Measurements from ENCODE around the gene SASH1. TPM values are rescaled to one million over a fixed set of nuclear protein-coding genes. Genes with fewer than 3 reads are reported as not detected.

The SASH1 gene
- total RNA-seq, 1 experiment from 2014 or later = 42.0 TPM

DNA sequence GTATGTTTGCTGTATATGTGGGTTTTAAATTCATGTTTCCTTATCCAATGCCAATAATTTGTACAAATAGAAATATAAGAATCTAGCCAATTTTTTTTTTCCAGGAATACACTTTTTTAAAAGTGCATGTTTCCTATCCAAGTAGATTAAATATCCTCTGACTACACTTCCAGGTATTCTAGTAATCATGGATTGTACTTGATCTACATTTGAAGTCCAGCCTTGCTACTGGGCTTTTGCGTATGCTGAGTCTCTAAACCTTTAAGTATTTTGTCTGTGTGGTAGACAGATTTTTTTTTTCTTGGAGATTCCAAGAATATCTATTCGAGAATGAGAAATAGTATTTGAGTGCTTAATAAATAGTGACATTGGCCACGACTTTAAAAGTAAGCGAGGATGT, 188.3 kb downstream of the SASH1 start:
- BruUV-seq (replicated peaks) = no TSS peak
- TF ChIP-seq, protein P1, sequence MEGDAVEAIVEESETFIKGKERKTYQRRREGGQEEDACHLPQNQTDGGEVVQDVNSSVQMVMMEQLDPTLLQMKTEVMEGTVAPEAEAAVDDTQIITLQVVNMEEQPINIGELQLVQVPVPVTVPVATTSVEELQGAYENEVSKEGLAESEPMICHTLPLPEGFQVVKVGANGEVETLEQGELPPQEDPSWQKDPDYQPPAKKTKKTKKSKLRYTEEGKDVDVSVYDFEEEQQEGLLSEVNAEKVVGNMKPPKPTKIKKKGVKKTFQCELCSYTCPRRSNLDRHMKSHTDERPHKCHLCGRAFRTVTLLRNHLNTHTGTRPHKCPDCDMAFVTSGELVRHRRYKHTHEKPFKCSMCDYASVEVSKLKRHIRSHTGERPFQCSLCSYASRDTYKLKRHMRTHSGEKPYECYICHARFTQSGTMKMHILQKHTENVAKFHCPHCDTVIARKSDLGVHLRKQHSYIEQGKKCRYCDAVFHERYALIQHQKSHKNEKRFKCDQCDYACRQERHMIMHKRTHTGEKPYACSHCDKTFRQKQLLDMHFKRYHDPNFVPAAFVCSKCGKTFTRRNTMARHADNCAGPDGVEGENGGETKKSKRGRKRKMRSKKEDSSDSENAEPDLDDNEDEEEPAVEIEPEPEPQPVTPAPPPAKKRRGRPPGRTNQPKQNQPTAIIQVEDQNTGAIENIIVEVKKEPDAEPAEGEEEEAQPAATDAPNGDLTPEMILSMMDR (IDR thresholded peaks at IDR 0.05; ENCODE audit: insufficient read depth in 1 of 2, low read depth in 1 of 2, low read length in 1 of 2, severe bottlenecking in 1 of 2, unreplicated experiment in 1 of 2) = no peak
- Histone ChIP-seq H3K4me1 (no peaks in the 10 kb centered on the region), H3K36me3 (ENCODE audit: control insufficient read depth, insufficient read depth, low read length) (no peaks in the 10 kb centered on the region; the same call in 1 of the 2 replicates), H3K4me3 (ENCODE audit: low read depth, low read length) (no peak overlapping the region), H3K9me3 (no peaks in the 10 kb centered on the region), H3K27me3 (replicated peaks; ENCODE audit: control insufficient read depth, insufficient read depth, low read length) (no peaks in the 10 kb centered on the region)
- intact Hi-C loops (cut with micrococcal nuclease; ENCODE audit: unreplicated experiment) = no loop called here
- no peaks in the 10 kb centered on the region for H3K27me3 Mint-ChIP-seq (ENCODE audit: insufficient read depth, unreplicated experiment)
- no peaks in the 10 kb centered on the region for H3K9me3 Mint-ChIP-seq (ENCODE audit: unreplicated experiment)
- DNase-seq = no peak
- H3K27ac Mint-ChIP-seq (ENCODE audit: unreplicated experiment) = no peak overlapping the region
- POLR2A ChIA-PET = no interaction called here
- H3K4me3 Mint-ChIP-seq (ENCODE audit: unreplicated experiment) = no peak overlapping the region
- CTCF ChIA-PET = no interaction called here
- peaks cover 38% of the 10 kb centered on the region for H3K36me3 Mint-ChIP-seq (ENCODE audit: insufficient read depth, unreplicated experiment)
- no peaks in the 10 kb centered on the region for H3K4me1 Mint-ChIP-seq (ENCODE audit: low read depth, unreplicated experiment)

DNA sequence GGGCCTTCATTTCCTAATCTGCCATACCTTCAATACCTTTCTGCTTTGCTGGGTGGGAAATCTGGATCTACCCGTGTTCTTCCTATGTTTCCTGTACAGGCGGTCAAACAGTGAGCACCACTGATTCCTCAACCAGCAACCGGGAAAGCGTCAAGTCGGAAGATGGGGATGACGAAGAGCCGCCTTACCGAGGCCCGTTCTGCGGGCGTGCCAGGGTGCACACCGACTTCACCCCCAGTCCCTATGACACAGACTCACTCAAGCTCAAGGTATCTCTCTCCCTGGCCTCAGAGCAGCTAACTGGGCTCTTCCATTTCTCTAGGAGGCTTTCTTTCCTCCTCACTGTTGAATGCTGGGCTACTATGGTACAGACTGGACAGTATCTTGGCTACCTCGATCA, 190.1 kb downstream of the SASH1 start:
- H3K36me3 ChIP-seq (ENCODE audit: control insufficient read depth, insufficient read depth, low read length) = no peaks in the 10 kb centered on the region
- Mint-ChIP-seq H3K9me3 (ENCODE audit: unreplicated experiment) (no peaks in the 10 kb centered on the region), H3K4me3 (ENCODE audit: unreplicated experiment) (no peak overlapping the region), H3K27me3 (ENCODE audit: insufficient read depth, unreplicated experiment) (no peaks in the 10 kb centered on the region), H3K27ac (ENCODE audit: unreplicated experiment) (no peak overlapping the region), H3K4me1 (ENCODE audit: low read depth, unreplicated experiment) (no peaks in the 10 kb centered on the region), H3K36me3 (ENCODE audit: insufficient read depth, unreplicated experiment) (peaks cover 33% of the 10 kb centered on the region)
- no peaks in the 10 kb centered on the region for H3K9me3 ChIP-seq
- POLR2A ChIA-PET = no interaction called here
- BruUV-seq (replicated peaks) = no TSS peak
- no peak for DNase-seq
- H3K27me3 ChIP-seq (replicated peaks; ENCODE audit: control insufficient read depth, insufficient read depth, low read length) = no peaks in the 10 kb centered on the region
- H3K4me1 ChIP-seq = no peaks in the 10 kb centered on the region
- H3K4me3 ChIP-seq (ENCODE audit: low read depth, low read length) = no peak overlapping the region
- CTCF ChIA-PET = no interaction called here
- TF ChIP-seq, protein P1 (IDR thresholded peaks at IDR 0.05; ENCODE audit: insufficient read depth in 1 of 2, low read depth in 1 of 2, low read length in 1 of 2, severe bottlenecking in 1 of 2, unreplicated experiment in 1 of 2) = no peak
- intact Hi-C loops (cut with micrococcal nuclease; ENCODE audit: unreplicated experiment) = no loop called here

DNA sequence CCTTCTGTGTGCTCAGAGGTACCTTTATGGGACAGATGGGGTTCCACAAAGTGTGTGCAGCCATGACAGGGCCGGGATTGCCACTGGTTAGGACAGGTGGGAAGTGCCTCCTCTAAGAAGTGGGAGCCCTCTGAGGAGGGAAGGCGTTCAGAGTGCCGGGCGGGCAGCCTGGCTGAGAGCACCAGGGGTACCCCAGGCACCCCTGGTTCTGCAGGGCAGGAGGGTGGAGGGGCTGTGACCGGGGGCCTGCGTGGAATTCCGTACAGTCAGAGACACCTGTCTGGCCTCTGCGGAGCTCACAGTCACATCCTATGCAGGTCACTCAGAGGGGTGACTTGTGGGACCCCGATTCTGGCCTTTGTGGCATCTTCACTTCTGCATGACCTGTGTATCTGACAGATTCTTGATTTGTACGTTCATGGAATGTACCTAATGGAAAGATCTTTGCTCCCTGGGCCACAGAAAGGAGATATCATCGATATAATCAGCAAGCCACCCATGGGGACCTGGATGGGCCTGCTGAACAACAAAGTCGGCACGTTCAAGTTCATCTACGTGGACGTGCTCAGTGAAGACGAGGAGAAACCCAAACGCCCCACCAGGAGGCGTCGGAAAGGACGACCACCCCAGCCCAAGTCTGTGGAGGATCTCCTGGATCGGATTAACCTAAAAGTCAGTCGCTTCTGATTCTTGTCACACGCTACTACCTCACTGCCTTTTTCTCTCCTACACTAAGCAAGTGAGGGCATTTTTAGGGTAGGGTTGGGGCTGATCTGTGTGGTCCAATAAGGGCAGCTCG, 190.9 kb downstream of the SASH1 start:
- TF ChIP-seq, protein P1 (IDR thresholded peaks at IDR 0.05; ENCODE audit: insufficient read depth in 1 of 2, low read depth in 1 of 2, low read length in 1 of 2, severe bottlenecking in 1 of 2, unreplicated experiment in 1 of 2) = no peak
- Mint-ChIP-seq H3K9me3 (ENCODE audit: unreplicated experiment) (no peaks in the 10 kb centered on the region), H3K4me1 (ENCODE audit: low read depth, unreplicated experiment) (no peaks in the 10 kb centered on the region), H3K4me3 (ENCODE audit: unreplicated experiment) (no peak overlapping the region), H3K36me3 (ENCODE audit: insufficient read depth, unreplicated experiment) (peaks cover 31% of the 10 kb centered on the region), H3K27me3 (ENCODE audit: insufficient read depth, unreplicated experiment) (no peaks in the 10 kb centered on the region), H3K27ac (ENCODE audit: unreplicated experiment) (no peak overlapping the region)
- H3K9me3 ChIP-seq = no peaks in the 10 kb centered on the region
- no peaks in the 10 kb centered on the region for H3K27me3 ChIP-seq (replicated peaks; ENCODE audit: control insufficient read depth, insufficient read depth, low read length)
- H3K4me3 ChIP-seq (ENCODE audit: low read depth, low read length) = no peak overlapping the region
- BruUV-seq (replicated peaks) = no TSS peak
- CTCF ChIA-PET = no interaction called here
- POLR2A ChIA-PET = interaction anchor here (0.5 kb wide), 1 partner anchor 706 kb away, joined by 3 read pairs; no protein-coding TSS in a partner anchor
- intact Hi-C loops (cut with micrococcal nuclease; ENCODE audit: unreplicated experiment) = no loop called here
- no peaks in the 10 kb centered on the region for H3K4me1 ChIP-seq
- no peak for DNase-seq
- no peaks in the 10 kb centered on the region for H3K36me3 ChIP-seq (ENCODE audit: control insufficient read depth, insufficient read depth, low read length)
